ENCODE results near the gene CHCHD6.

CHCHD6 gene

DNA sequence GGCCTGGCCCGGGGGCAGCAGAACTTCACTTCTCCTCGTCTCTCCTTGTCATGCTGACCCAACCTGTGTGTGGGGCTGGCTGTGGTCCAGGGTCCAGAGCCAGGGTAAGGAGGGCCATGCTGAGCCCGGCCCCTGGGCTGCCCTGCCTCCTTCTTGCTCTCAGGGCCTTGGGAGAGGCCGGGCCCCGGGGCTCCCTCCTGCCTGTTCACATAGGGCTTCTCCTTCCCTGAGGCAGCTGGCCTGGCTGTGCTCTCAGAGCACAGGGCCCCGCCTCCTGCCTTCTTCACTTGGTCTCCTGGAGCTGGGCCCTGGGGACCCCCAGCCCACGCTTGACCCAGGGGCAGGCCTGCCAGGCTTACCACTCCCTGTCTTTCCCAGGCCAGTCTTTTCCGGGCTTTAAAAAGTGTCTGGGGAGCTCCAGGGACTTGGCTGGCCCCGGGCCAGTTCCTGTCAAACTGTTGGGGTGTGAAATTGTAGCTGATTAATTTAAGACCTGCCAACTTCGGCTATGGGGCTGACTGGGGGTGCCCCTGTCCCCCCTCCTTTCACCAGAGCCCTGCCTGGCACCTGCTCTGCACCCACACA, 290.7 kb downstream of the CHCHD6 start:
- DNase-seq (ENCODE audit: low read depth in 2 of 2) = no peak

GRCh38 chr3:126995254-126995780, 291.3 kb downstream of the CHCHD6 start:
- DNase-seq (ENCODE audit: low read depth in 2 of 2) = no peak

DNA sequence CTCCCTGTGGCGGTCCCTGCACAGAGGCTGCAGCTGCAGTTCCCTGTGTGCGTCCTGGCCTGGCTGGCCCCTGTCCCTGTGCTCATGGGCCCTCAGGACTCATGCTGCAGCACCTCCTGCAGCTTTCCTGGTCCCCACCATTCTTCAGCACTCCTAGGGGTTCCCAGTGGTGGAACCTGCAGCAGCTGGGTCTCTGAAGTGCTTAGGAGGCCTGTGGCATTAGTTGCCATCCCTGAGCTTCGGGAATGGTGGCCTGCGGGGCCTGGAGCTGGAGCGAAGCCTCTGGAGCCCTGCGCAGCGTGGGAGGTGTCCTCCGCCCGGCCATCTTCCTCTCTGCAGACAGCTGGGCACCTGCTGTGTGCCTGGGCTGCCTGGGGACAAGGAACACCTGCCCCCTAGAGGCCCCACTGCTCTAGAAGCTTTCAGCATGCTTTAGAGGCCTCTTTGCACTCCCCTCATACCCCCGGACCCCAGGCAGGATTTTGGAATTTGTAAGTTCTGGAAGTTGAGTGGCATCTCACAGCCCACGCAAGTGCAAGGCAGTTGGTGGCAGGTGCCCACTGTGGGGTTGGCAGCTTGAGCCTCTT, 292.0 kb downstream of the CHCHD6 start:
- no peak for DNase-seq (ENCODE audit: low read depth in 2 of 2)

DNA sequence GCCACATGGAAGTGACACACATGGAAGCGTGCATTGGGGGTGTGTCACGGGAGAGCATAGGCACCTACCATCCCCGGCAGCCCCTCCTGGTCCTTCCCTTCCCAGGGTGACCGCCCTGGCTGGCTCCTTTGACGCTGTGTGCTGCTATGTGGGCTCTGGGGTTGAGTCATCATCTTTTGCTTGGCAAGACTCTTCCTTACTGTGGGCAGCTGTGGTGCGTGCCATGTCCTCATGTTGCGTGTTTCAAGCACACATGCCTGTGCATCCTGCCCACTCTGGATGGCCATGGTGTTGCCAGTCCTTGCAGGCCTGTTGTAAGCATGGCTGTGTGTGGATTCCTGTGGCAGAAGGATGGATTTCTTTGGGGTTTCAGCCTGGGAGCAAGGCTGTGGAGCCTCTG, 292.9 kb downstream of the CHCHD6 start:
- no peak for DNase-seq (ENCODE audit: low read depth in 2 of 2)

DNA sequence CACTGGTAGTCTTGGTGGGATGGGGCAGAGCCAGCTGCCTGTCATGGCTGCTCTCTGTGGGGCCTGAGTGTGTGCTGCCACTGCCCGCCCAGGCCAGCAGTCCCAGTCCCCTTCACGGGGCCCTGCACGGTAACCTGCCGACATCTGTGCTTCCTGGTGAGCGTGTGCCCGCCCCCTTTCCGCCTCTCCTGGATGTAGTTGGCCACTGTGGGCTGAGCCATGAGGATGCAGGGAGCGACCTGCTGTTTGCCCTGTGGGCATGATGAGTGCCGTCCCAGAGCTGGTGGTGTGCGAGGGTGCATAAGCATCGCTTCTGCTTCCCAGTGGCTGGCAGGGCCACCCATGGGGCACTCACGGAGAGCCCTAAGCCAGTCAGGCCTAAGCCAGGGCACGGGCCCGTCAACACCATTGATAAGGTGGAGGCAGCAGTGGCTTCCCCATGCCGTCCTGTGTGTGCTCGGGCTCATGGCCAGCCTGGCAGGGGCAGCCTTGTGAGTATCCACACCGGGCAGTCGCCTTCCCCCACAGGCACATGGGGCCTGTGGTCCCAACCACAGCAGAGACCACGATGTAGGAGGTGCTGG, 293.5 kb downstream of the CHCHD6 start:
- no peak for DNase-seq (ENCODE audit: low read depth in 2 of 2)

DNA sequence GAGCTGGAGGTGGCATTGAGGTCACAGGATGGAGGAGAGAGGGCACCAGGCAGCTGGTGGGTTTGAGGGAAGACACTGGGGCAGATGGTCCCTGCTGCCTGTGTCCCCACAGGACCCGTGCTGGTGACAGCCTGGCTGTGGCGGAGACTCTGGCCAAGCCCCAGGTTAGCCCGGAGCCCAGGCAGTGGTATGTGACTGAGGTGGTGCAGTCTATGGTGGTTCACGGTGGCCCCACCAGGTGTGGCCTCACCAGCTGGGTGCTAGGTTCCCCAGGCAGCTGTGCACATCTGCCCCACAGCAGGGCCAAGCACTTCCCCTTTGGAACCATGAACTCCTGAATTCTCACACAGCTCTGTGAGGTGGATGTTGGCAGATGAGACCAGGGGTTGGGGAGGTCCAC, 294.3 kb downstream of the CHCHD6 start:
- no peak for DNase-seq (ENCODE audit: low read depth in 2 of 2)

DNA sequence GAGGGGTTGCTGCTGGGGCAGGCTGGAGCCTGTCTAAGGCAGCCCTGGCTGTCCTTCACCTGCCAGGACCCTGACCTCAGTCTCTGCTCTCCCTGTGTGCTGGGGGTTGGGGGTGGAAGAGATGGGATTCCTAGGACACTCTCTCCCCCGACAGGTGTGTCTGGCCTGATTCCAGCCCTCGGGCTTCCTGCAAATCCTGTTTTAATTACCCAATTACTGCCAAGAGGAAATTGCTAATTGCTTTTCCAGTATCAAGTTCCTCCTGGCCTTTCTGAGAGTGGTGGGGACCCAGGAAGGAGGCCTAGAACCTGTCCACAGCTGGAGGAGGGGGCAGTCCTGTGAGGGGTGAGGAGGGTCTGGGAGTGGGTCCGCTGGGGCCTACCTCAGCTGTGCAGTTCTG, 294.7 kb downstream of the CHCHD6 start:
- DNase-seq (ENCODE audit: low read depth in 2 of 2) = no peak

- DNase-seq (ENCODE audit: low read depth in 2 of 2) = no peak
These were observed 295.3 kb downstream of the CHCHD6 start for GRCh38 chr3:126999383-126999782.

DNA sequence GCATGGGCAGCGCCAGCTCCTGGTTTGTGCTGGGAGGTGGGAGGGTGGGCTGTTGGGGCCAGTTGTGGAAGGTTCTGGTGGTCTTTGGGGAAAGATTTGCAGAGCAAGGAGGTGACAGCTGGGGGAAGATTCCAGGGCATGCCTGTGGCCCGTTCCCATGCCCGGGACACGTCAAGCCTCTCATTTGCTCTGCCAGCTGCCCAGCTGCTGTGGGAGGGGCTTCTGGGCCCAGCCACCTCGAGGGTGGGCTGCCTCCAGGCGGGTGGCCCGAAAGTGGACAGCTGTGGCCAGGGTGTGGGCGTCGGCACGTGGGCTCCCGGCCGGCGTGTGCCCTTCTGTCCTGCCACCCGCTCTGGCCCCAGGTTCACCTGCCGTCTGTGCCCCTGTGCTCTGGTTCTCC, 296.1 kb downstream of the CHCHD6 start:
- no peak for DNase-seq (ENCODE audit: low read depth in 2 of 2)

- DNase-seq (ENCODE audit: low read depth in 2 of 2) = no peak
These were observed 296.7 kb downstream of the CHCHD6 start for GRCh38 chr3:127000761-127001160.

DNA sequence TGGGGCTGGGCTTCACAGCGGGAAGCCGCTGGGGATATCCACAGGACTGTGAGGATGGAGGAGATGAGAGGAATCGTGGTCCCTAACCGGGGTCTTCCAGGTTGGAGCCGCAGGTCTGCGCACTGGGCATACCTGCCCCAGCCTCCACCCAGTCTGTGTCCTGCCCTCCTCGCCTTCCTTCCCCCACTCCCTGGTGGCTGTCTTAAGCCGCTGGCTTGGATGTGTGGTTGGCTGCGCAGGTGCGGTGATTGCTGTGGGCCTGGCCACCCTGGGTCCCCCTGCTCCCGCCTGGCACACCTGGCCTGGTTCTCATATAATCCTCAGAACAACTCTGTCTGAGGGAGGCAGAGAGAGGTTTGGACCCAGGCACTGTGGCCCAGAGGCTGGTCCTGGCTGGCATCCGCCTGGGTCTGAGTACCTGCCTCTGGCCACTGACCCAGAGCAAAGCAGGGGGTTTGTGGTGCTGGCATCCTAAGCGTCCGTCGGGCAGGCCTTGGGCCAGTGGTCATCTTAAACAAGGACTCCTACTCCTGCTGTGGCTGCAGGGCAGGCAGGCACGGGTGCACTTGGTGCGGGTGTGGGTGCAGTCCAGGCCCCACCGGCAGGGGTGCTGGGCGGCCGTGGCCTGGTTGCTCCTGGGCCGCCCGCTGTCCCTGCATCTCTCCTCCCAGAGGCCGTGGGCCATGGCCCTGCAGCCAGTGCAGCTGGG, 297.6 kb downstream of the CHCHD6 start:
- no peak for DNase-seq (ENCODE audit: low read depth in 2 of 2)

GRCh38 chr3:127002195-127003174, 298.4 kb downstream of the CHCHD6 start:
- no peak for DNase-seq (ENCODE audit: low read depth in 2 of 2)

DNA sequence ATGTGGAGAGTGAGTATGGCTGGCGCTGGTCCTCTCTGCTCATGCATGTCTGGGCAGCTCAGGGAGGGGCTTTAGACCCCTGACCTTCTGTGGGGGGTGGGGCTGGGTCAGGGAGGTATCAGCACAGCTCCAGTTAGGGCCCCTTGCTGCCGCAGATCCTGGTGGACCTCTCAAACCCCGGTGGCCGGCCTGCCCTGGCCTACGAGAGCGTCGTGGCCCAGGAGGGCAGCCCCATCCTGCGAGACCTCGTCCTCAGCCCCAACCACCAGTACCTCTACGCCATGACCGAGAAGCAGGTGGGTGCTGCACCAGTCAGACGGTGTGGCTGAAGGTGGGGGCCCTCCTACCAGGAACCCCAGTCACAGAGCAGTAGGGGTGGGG, 299.1 kb downstream of the CHCHD6 start:
- DNase-seq (ENCODE audit: low read depth in 2 of 2) = no peak

GRCh38 chr3:127003601-127004280, 299.7 kb downstream of the CHCHD6 start:
- no peak for DNase-seq (ENCODE audit: low read depth in 2 of 2)

DNA sequence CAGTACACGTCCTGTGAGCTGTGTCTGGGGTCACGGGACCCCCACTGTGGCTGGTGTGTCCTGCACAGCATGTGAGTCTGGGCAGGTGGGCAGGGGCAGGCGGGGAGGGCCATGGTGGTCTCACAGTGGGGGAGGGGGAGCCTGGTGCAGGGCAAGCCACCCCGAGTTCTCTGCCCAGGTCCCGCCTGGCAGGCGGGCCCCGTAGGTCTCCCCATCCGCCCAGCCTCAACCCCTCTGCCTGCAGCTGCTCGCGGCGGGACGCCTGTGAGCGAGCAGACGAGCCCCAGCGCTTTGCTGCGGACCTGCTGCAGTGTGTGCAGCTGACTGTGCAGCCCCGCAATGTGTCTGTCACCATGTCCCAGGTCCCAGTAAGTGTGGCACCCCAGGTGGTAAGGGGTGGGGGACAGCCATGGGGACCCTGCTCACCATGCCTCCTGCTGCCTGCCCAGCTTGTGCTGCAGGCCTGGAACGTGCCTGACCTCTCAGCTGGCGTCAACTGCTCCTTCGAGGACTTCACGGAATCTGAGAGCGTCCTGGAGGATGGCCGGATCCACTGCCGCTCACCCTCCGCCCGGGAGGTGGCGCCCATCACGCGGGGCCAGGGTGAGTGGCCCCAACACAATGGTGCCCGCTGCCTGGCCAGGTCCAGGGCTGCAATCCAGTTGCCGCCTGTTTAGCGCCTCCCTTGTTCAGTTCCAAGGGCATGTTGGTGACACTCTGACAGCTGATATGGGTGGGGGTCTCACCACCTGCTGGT, 300.8 kb downstream of the CHCHD6 start:
- no peak for DNase-seq (ENCODE audit: low read depth in 2 of 2)

DNA sequence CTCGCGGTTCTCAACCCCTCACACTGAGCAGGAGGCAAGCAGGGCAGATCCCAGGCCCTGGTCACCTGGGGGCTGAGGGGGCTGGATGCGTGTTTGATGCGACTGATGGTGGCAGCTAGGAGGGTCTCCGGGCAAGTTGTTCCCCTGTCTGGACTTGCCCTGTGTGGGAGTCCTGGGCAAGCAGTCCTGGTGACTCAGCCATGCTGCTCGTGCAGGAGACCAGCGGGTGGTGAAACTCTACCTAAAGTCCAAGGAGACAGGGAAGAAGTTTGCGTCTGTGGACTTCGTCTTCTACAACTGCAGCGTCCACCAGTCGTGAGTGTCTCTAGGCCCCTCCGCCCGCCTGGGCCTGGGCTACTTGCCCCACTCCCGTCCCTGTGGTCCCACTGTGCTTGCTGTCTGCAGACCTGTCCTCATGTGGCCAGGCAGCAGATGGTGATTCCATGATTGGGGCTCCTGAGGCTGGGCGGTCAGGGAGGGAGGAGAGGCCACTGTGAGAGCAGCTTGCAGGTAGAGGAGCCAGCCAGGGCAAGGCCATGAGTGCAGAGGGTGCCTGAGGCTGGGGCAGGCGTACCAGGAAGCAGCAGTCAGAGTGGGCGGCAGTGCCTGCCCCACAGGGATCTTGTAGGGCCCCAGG, 301.9 kb downstream of the CHCHD6 start:
- DNase-seq (ENCODE audit: low read depth in 2 of 2) = no peak

DNA sequence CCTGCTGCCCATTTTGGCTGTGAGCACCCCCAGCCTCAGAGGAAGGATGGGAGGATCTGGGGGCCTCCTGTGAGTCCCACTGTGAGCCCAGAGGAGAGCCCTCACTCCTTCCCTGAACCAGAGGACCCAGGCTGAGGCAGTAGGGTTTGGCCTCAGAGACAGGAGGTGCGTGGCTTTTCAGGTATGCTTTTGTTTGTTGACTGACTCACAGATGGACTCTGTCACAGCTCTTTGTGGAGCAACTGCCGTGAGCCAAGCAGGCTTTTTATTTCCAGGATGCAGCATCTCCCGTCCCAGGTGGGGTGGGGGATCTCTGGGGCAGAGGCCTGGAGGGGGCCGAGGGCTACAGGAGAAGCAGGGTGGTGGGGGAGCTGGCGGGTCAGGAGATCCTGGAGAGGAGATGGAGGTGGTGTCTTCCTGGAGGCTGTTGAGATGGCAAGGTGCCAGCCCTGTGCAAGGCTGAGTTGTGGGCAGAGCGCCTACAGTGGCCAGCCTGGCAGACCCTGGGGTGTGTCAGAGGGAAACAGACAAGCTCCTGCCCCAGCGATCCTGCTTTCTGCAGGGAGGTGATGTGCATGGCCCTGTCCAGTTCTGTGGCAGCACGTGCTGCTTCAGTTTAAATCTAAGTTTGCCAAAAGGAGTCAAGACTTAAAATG, 302.9 kb downstream of the CHCHD6 start:
- no peak for DNase-seq (ENCODE audit: low read depth in 2 of 2)

- DNase-seq (ENCODE audit: low read depth in 2 of 2) = no peak
These were observed 304.2 kb downstream of the CHCHD6 start for GRCh38 chr3:127008236-127008635.

GRCh38 chr3:127009531-127009930, 305.5 kb downstream of the CHCHD6 start:
- no peak for DNase-seq (ENCODE audit: low read depth in 2 of 2)
